ENCODE measurements around the gene PRICKLE1.

GRCh38 chr12:42492267-42492666 lies 97.3 kb downstream of the PRICKLE1 start:
- TF ChIP-seq CTCF (IDR thresholded peaks at IDR 0.05) (no peak), POLR2A (IDR thresholded peaks at IDR 0.05) (no peak)
